PC-3 (cell line): ENCODE results near the gene KLHL15.

Experiments used
- EZH2 ChIP-seq: fragments of 300-600 bp; sonication (generic); IDR thresholded peaks from one replicate; pipeline ENCODE4 v1.6.1; 2017; ENCODE audit warnings: antibody characterized with exemption, mild to moderate bottlenecking, low read length; ENCODE audit not compliant: unreplicated experiment
- EZH2phosphoT487 ChIP-seq: fragments of 300-600 bp; sonication (generic); IDR thresholded peaks from 2 replicates; pipeline ENCODE4 v1.6.1; 2018; ENCODE audit warnings: mild to moderate bottlenecking, antibody characterized with exemption, low read length, borderline replicate concordance
- TF ChIP-seq, protein P1 (sequence below): fragments of 300-600 bp; sonication (generic); conservative IDR thresholded peaks from 2 replicates; pipeline ENCODE4 v1.5.1; 2017; ENCODE audit warnings: antibody characterized with exemption, low read depth, mild to moderate bottlenecking, low read length

DNA sequence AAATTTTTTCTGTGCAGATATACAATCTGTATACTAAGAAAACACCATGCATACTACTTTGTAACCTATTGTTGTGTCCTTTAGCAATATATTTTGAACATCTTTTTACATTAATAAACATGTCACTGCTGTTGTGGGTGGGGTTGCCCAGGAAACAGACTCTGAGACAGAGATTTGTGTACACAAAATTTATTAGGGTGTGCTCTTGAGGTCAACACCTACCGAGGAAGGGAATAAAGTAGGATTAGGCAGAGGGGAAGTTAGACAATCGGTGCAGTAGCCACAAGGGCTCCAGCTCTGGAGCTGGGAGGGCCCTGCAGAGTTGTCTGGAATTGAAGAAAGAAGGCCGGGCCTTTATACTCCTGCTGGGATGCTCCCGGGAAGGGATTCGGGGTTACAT is 62.8 kb downstream of the KLHL15 start:
- TF ChIP-seq EZH2phosphoT487: no peak
- TF ChIP-seq, protein P1, sequence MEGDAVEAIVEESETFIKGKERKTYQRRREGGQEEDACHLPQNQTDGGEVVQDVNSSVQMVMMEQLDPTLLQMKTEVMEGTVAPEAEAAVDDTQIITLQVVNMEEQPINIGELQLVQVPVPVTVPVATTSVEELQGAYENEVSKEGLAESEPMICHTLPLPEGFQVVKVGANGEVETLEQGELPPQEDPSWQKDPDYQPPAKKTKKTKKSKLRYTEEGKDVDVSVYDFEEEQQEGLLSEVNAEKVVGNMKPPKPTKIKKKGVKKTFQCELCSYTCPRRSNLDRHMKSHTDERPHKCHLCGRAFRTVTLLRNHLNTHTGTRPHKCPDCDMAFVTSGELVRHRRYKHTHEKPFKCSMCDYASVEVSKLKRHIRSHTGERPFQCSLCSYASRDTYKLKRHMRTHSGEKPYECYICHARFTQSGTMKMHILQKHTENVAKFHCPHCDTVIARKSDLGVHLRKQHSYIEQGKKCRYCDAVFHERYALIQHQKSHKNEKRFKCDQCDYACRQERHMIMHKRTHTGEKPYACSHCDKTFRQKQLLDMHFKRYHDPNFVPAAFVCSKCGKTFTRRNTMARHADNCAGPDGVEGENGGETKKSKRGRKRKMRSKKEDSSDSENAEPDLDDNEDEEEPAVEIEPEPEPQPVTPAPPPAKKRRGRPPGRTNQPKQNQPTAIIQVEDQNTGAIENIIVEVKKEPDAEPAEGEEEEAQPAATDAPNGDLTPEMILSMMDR: no peak
- TF ChIP-seq EZH2: no peak
